HG03432 (cell line): ENCODE results near the gene PERP.
"Not testable (repeated sequence)": the region's sequence is repeated elsewhere in the genome, so short reads cannot be mapped to it uniquely, and the experiment has no call there.

Experiments
- ATAC-seq: cut with Tn5 transposase; IDR thresholded peaks from one replicate; pipeline ENCODE4 v1.9.1; 2021; ENCODE audit warnings: mild to moderate bottlenecking, moderate library complexity; ENCODE audit not compliant: unreplicated experiment

The PERP gene

GRCh38 chr6:138107078-138107751, at the start of gene PERP:
Gene PERP (minus strand): TSS chr6:138107419. CDS start chr6:138107340, 79 bp downstream.
- ATAC-seq, result peak; percentile 86

- no peak for ATAC-seq
Measured at GRCh38 chr6:138155443-138155842, 48.2 kb upstream of the PERP start.

- no peak for ATAC-seq
Measured at GRCh38 chr6:138146544-138146943, 39.3 kb upstream of the PERP start.

- peak; percentile 85 for ATAC-seq
Measured at GRCh38 chr6:138145402-138145801, 38.2 kb upstream of the PERP start.

- ATAC-seq, result no peak
Measured at GRCh38 chr6:138142806-138143205, 35.6 kb upstream of the PERP start.

- ATAC-seq, result no peak
Measured at GRCh38 chr6:138129190-138129589, 22.0 kb upstream of the PERP start.

GRCh38 chr6:138128096-138128495, 20.9 kb upstream of the PERP start:
- no peak for ATAC-seq

- no peak for ATAC-seq
Measured at GRCh38 chr6:138124096-138124495, 16.9 kb upstream of the PERP start.

- ATAC-seq, result no peak
Measured at GRCh38 chr6:138119976-138120375, 12.8 kb upstream of the PERP start.

GRCh38 chr6:138119229-138119628, 12.0 kb upstream of the PERP start:
- not testable (repeated sequence) for ATAC-seq

- ATAC-seq, result no peak
Measured at GRCh38 chr6:138117376-138117914, 10.2 kb upstream of the PERP start.

GRCh38 chr6:138116661-138116999, 9.4 kb upstream of the PERP start:
- ATAC-seq, result no peak

- ATAC-seq, result peak; percentile 80
Measured at GRCh38 chr6:138115877-138116660, 8.8 kb upstream of the PERP start.

GRCh38 chr6:138115201-138115600, 8.0 kb upstream of the PERP start:
- no peak for ATAC-seq

GRCh38 chr6:138113588-138114210, 6.5 kb upstream of the PERP start:
- no peak for ATAC-seq

- ATAC-seq, result no peak
Measured at GRCh38 chr6:138110229-138110628, 3.0 kb upstream of the PERP start.

GRCh38 chr6:138109042-138109997, 2.1 kb upstream of the PERP start:
- no peak for ATAC-seq

GRCh38 chr6:138107752-138108592, 753 bp upstream of the PERP start:
- ATAC-seq, result peak; percentile 31

GRCh38 chr6:138106665-138107077, 548 bp downstream of the PERP start:
- no peak for ATAC-seq
